ENCODE results near the gene FOXD4L6.
"Not testable (repeated sequence)": the region's sequence is repeated elsewhere in the genome, so short reads cannot be mapped to it uniquely, and the experiment has no call there.

Gene FOXD4L6

GRCh38 chr9:41098759-41099158 lies 29.7 kb downstream of the FOXD4L6 start:
- DNase-seq = not testable (repeated sequence)

GRCh38 chr9:41095060-41095459 lies 33.4 kb downstream of the FOXD4L6 start:
- DNase-seq = not testable (repeated sequence)

- not testable (repeated sequence) for DNase-seq
Measured at GRCh38 chr9:41094010-41094773, 34.3 kb downstream of the FOXD4L6 start.

DNA sequence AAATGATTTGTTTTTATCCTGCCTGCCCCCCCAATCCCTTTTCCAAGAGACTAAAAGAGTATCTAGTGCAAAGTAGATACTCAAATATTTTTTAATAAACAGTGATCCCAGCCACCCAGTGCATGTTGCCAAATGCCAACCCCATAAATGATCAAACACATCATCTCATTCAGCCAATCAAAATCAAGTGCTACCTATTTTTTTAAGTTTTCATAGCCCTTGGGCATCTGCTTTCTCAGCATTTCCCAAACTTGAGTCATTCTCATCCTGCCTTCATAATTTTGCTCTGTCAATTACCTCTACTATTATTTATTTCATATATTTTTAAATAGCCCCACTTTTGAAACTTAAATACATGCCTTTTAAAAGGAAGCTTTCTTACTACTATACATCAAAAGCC lies 37.6 kb downstream of the FOXD4L6 start:
- not testable (repeated sequence) for DNase-seq

GRCh38 chr9:41090386-41090785 lies 38.1 kb downstream of the FOXD4L6 start:
- not testable (repeated sequence) for DNase-seq

- DNase-seq = not testable (repeated sequence)
Measured at GRCh38 chr9:41088450-41089059, 39.9 kb downstream of the FOXD4L6 start.

DNA sequence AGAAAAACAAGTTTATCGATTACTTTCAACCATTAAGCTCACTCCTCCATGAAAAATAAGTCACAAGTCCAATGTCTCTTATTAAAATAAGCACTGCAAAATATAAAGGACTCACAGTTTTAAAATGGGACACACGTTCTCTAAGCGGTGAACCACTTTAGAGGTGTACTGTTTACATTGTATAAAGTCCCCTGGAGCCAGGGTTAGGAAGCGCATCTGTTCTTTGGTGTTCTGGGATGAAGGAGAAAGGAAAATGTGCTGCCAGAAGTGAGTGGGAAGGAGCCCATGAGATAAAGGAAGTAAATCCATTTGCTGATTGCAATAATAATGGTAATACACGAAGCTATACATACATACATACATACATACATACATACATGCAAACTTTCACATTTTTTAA lies 40.6 kb downstream of the FOXD4L6 start:
- DNase-seq = not testable (repeated sequence)

DNA sequence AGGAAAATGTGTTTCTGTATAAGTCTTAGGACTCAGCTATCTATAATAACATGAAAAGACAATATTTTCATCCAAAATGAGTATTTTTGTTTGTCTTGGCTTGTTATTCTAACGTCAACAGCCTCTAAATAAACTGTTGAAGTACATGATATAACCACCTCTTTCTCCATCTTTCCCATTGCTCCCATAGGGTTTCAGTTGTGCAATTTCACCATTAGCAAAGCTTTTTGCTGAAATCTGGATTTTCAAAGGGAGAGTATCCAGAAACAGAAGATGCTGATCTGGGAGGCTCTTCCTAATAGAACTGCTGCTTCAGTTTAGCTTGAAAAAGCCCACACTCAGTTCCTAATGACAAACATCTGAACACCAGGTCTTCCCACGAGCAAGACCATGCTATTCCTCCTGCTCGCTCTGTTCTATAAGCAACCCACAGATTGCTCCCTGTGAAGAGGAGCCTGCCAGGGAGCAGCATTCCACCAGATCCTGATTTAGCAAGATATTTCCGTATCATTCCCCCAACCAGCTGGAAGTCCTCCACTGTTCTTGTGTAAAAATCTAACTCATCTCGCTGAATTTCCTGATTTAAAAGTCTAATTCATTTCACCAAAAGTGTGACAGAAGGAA lies 41.2 kb downstream of the FOXD4L6 start:
- DNase-seq = not testable (repeated sequence)

- DNase-seq = not testable (repeated sequence)
Measured at GRCh38 chr9:41086685-41087084, 41.8 kb downstream of the FOXD4L6 start.

DNA sequence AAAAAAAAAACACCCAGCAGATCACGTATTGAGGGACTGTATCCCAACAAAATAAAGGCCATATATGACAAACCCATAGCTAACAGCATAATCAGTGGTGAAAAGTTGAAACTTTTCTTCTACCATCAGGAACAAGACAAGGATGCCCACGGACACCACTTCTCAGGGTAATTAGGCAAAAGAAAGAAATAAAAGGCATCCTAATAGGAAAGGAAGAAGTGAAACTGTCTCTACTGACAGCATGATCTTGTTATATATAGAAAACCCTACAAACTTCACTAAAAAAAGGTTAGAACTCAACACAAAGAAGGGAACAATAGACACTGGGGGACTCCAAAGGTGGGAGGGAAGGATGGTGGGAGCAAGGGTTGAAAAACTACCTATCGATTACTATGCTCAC lies 42.3 kb downstream of the FOXD4L6 start:
- not testable (repeated sequence) for DNase-seq

- not testable (repeated sequence) for DNase-seq
Measured at GRCh38 chr9:41082358-41082757, 46.1 kb downstream of the FOXD4L6 start.

DNA sequence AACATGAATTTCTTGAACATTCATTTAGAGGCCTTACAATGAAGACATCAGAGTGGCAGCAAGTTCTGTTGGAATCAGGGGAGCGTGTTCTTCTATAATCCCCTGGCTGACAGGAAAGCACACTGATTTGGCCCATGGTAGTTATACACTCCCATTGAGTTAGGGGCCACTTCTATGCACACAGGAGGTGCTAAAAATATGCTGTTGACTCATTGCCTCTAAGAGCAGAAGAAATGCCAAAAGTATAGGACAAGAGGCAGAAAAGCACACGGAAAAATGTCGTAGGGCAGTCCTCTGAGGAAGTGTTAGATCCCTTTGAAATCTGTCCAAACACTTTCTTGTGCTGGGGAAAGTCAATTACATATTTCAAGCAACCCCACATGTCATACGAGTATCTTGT lies 49.0 kb downstream of the FOXD4L6 start:
- not testable (repeated sequence) for DNase-seq

GRCh38 chr9:41077586-41077985 lies 50.9 kb downstream of the FOXD4L6 start:
- DNase-seq = not testable (repeated sequence)

Measured in NCI-H2107 (cell line).